Spleen (tissue), 7 donors: ENCODE data around the gene SH3D19.

ENCODE experiments used
- POLR2A ChIP-seq, 3 donors: fragments of 450-650 bp; IDR thresholded peaks; one replicate each; pipeline ENCODE4 v1.5.1; 2017; ENCODE audit warnings: antibody characterized with exemption in 3 of 3, mild to moderate bottlenecking in 1 of 3
- TF ChIP-seq, protein P1 (sequence below), 11 experiments: fragments of 200-600 bp in 7 of 11; fragments of 450-650 bp in 4 of 11; sonication (generic) in 4 of 11; IDR thresholded peaks in 8 of 11; conservative IDR thresholded peaks in 3 of 11; 1 replicate in 7 of 11; 2 replicates in 4 of 11; pipeline versions ENCODE4 v1.4.0 to v1.8.0; 2016 to 2021; ENCODE audit warnings: antibody characterized with exemption in 11 of 11, inconsistent platforms in 4 of 11, mild to moderate bottlenecking in 1 of 11
- donor health status: DM: no; HTN: no; CAD: no; lungs with moderate emphysema.
- donor health status: DM: no; HTN: no; CAD: no.
- donor health status: DM: no; HTN: no; CAD: no.

DNA sequence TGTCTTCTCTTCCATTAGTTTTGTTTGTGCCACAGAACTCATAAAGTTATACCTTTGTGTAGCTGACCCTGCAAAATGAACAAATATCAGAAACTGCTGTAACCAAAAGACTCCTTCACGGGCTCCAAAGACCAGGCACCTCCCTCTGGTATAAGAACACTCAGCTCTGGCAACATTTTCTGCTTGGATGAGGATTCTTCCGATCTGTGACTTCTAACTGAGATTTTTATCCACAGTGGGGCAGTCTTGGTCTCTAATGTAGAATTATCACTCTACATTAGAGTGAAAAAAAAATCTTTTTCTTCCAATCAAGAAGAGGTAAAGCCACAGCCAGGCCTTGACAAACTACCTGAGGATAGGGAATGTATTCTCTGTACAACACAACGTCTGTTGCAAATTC is 86.9 kb downstream of the SH3D19 start:
- TF ChIP-seq, protein P1, sequence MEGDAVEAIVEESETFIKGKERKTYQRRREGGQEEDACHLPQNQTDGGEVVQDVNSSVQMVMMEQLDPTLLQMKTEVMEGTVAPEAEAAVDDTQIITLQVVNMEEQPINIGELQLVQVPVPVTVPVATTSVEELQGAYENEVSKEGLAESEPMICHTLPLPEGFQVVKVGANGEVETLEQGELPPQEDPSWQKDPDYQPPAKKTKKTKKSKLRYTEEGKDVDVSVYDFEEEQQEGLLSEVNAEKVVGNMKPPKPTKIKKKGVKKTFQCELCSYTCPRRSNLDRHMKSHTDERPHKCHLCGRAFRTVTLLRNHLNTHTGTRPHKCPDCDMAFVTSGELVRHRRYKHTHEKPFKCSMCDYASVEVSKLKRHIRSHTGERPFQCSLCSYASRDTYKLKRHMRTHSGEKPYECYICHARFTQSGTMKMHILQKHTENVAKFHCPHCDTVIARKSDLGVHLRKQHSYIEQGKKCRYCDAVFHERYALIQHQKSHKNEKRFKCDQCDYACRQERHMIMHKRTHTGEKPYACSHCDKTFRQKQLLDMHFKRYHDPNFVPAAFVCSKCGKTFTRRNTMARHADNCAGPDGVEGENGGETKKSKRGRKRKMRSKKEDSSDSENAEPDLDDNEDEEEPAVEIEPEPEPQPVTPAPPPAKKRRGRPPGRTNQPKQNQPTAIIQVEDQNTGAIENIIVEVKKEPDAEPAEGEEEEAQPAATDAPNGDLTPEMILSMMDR (IDR thresholded peaks at IDR 0.05 in 8 of 11, conservative IDR thresholded peaks at IDR 0.05 in 3 of 11) = no peak
- TF ChIP-seq POLR2A (IDR thresholded peaks at IDR 0.05) = no peak
